ENCODE results near the gene TMEM239. TPM values are rescaled to one million over a fixed set of nuclear protein-coding genes. Genes with fewer than 3 reads are reported as not detected.

The TMEM239 gene
- total RNA-seq, 1 donor from 2014 or later, result not detected

DNA sequence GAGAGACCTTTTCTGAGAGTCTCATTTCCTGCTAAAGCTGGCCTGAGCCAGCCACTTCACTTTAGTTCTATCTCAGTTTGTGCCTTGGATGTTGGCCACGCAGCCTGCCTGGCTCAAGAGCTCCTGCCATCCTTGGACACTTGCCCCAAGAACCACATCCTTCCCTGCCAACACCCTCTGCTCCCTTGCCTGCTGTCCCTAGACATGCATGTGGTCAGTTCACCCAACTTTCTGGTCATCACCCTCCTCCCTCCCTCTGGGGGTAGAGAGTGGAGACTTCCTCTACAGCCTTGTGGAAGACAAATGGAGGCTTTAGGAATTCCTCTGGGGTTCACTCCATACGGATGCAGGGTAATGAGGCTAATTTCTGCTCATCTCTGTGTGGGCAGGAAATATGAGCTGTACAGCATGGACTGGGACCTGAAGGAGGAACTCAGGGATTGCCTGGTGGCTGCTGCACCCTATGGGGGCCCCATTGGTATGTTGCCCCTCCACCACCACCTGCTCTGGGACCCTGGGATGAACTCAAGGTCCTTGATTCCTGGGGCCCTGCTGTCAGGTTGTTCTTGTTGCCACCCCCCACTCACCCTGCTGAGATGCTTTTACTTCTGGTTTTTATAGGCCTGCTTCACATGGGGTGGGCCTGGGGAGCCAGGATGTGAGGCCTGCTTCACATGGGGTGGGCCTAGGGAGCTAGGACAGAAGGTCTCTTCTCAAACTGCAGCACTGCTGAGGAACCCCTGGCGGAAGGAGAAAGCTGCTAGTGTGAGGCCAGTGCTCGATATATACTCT, 43.4 kb downstream of the TMEM239 start:
- no peak for DNase-seq (ENCODE audit: low read depth)
- H3K27me3 ChIP-seq (ENCODE audit: control insufficient read depth, insufficient read depth, low read length), result no peaks in the 10 kb centered on the region
- no peaks in the 10 kb centered on the region for H3K36me3 ChIP-seq (ENCODE audit: control insufficient read depth, insufficient read depth, low read length)
- no peak overlapping the region for H3K4me3 ChIP-seq (ENCODE audit: low read depth, low read length)
- TF ChIP-seq, protein P1, sequence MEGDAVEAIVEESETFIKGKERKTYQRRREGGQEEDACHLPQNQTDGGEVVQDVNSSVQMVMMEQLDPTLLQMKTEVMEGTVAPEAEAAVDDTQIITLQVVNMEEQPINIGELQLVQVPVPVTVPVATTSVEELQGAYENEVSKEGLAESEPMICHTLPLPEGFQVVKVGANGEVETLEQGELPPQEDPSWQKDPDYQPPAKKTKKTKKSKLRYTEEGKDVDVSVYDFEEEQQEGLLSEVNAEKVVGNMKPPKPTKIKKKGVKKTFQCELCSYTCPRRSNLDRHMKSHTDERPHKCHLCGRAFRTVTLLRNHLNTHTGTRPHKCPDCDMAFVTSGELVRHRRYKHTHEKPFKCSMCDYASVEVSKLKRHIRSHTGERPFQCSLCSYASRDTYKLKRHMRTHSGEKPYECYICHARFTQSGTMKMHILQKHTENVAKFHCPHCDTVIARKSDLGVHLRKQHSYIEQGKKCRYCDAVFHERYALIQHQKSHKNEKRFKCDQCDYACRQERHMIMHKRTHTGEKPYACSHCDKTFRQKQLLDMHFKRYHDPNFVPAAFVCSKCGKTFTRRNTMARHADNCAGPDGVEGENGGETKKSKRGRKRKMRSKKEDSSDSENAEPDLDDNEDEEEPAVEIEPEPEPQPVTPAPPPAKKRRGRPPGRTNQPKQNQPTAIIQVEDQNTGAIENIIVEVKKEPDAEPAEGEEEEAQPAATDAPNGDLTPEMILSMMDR (IDR thresholded peaks at IDR 0.05; ENCODE audit: insufficient read depth, low read length, poor library complexity, severe bottlenecking), result no peak

DNA sequence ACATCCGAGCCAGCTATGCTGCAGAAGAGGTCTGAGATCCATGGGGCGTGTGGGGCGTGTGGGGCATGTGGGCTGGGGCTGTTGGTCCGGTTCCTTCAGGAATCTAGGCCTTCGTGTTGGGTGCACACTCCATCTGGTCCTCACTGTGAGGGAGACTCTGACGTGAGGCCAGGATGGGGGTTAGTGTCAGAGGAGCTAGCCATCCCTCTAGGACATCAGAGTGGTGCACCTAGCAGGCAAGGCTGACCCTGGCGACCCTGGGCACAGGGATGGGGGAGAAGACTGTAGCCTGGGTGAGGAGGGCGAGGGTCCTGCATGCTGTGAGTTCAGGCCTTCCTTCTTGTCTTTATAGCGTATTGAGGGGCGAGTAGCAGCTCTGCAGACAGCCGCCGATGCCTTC, 48.5 kb downstream of the TMEM239 start:
- DNase-seq (ENCODE audit: low read depth), result no peak
- no peak overlapping the region for H3K4me3 ChIP-seq (ENCODE audit: low read depth, low read length)
- TF ChIP-seq, protein P1 (IDR thresholded peaks at IDR 0.05; ENCODE audit: insufficient read depth, low read length, poor library complexity, severe bottlenecking), result no peak
- H3K27me3 ChIP-seq (ENCODE audit: control insufficient read depth, insufficient read depth, low read length), result no peaks in the 10 kb centered on the region
- no peaks in the 10 kb centered on the region for H3K36me3 ChIP-seq (ENCODE audit: control insufficient read depth, insufficient read depth, low read length)

DNA sequence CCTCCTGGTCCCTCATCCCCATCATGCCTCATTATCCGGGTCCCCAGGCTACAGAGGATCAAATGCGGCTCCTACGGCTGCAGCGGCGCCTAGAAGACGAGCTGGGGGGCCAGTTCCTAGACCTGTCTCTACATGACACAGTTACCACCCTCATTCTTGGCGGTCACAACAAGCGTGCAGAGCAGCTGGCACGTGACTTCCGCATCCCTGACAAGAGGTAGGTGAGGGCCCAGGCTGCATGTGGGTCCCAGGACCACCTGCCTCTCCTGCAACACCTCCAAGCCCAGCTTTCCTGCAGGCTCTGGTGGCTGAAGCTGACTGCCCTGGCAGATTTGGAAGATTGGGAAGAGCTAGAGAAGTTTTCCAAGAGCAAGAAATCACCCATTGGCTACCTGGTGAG, 48.9 kb downstream of the TMEM239 start:
- Histone ChIP-seq H3K36me3 (ENCODE audit: control insufficient read depth, insufficient read depth, low read length) (no peaks in the 10 kb centered on the region), H3K27me3 (ENCODE audit: control insufficient read depth, insufficient read depth, low read length) (no peaks in the 10 kb centered on the region), H3K4me3 (ENCODE audit: low read depth, low read length) (no peak overlapping the region)
- TF ChIP-seq, protein P1 (IDR thresholded peaks at IDR 0.05; ENCODE audit: insufficient read depth, low read length, poor library complexity, severe bottlenecking), result no peak
- DNase-seq (ENCODE audit: low read depth), result no peak

DNA sequence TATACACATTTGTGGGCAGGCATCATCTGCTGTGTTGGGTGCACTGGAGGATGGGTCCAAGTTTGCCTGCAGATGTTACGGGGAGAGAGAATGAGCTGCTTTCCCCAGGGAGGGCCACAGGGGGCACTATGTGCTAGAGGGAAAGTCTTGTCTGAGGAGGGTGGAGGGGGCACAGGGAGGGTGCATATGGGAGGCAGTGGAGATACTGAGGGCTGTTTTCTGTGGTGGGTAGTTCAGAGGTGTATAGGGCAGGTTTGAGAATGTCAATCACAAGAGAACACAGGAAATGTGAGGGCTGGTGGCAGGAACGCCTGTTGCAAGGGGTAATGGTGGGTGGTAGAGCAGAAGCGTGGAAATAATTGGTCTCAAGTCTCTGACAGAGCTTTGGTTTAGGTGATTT, 49.5 kb downstream of the TMEM239 start:
- H3K36me3 ChIP-seq (ENCODE audit: control insufficient read depth, insufficient read depth, low read length), result no peaks in the 10 kb centered on the region
- H3K27me3 ChIP-seq (ENCODE audit: control insufficient read depth, insufficient read depth, low read length), result no peaks in the 10 kb centered on the region
- TF ChIP-seq, protein P1 (IDR thresholded peaks at IDR 0.05; ENCODE audit: insufficient read depth, low read length, poor library complexity, severe bottlenecking), result no peak
- DNase-seq (ENCODE audit: low read depth), result no peak
- no peak overlapping the region for H3K4me3 ChIP-seq (ENCODE audit: low read depth, low read length)

DNA sequence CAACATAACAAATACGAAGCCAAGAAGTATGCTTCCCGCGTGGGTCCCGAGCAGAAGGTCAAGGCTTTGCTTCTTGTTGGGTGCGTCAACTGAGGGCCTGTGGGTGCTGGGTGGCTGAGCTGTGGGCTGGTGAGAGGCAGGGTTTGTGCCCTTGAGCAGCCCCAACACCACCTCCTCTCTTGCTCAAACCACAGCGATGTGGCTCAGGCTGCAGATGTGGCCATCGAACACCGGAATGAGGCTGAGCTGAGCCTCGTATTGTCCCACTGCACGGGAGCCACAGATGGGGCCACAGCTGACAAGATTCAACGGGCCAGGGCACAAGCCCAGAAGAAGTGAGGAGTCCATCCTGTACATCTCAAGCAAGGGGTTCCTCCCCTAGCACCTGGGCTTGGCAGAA, 50.1 kb downstream of the TMEM239 start:
- Histone ChIP-seq H3K36me3 (ENCODE audit: control insufficient read depth, insufficient read depth, low read length) (no peaks in the 10 kb centered on the region), H3K27me3 (ENCODE audit: control insufficient read depth, insufficient read depth, low read length) (no peaks in the 10 kb centered on the region), H3K4me3 (ENCODE audit: low read depth, low read length) (no peak overlapping the region)
- no peak for DNase-seq (ENCODE audit: low read depth)
- TF ChIP-seq, protein P1 (IDR thresholded peaks at IDR 0.05; ENCODE audit: insufficient read depth, low read length, poor library complexity, severe bottlenecking), result no peak

All from kidney epithelial cell (primary cell).